Skeletal muscle satellite cell (primary cell): ENCODE measurements around the gene STK4.

Source experiments
- H3K27me3 ChIP-seq: 2 replicates; pipeline ENCODE4 v1.7.0; 2013; ENCODE audit warnings: low read length; ENCODE audit not compliant: control insufficient read depth, insufficient read depth
- H3K36me3 ChIP-seq: 2 replicates; pipeline ENCODE4 v1.7.0; 2013; ENCODE audit warnings: mild to moderate bottlenecking, control low read depth, low read length; ENCODE audit not compliant: insufficient read depth
- H3K4me1 ChIP-seq: 2 replicates; pipeline ENCODE4 v1.7.0; 2013; ENCODE audit warnings: low read length; ENCODE audit not compliant: control insufficient read depth, insufficient read depth
- H3K4me2 ChIP-seq: 2 replicates; pipeline ENCODE4 v1.7.0; 2013; ENCODE audit warnings: mild to moderate bottlenecking, low read length
- H3K4me3 ChIP-seq: 2 replicates; pipeline ENCODE4 v1.7.0; 2013; ENCODE audit warnings: low read length
- H3K9ac ChIP-seq: 2 replicates; pipeline ENCODE4 v1.7.0; 2013; ENCODE audit warnings: mild to moderate bottlenecking, low read depth, low read length, moderate library complexity
- H3K9me3 ChIP-seq: replicated peaks from 2 replicates; pipeline ENCODE4 v1.7.0; 2013; ENCODE audit warnings: mild to moderate bottlenecking, control low read depth, low read length

Gene STK4

DNA sequence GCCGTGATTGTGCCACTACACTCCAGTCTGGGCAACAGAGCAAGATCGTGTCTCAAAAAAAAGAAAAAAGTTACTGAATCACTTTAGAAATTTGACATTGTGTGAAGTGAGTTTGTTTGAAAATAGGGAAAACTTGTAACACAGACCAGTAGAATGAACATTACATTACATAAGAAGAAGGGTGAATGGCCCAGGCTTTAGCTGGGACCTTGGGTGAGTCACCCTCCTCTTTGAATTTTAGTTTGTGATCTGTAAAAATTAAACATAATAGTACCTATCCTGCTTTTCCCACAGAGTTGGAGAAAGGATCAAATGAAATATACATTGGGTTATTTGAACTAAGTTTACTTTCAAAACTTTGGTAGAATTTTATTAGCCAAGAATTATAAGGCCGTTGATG is 78.3 kb downstream of the STK4 start:
- Histone ChIP-seq H3K9me3 (no peaks in the 10 kb centered on the region), H3K27me3 (no peaks in the 10 kb centered on the region), H3K4me3 (no peak overlapping the region), H3K9ac (no peak overlapping the region), H3K4me1 (peaks cover 24% of the 10 kb centered on the region), H3K36me3 (no peaks in the 10 kb centered on the region), H3K4me2 (no peak overlapping the region)

DNA sequence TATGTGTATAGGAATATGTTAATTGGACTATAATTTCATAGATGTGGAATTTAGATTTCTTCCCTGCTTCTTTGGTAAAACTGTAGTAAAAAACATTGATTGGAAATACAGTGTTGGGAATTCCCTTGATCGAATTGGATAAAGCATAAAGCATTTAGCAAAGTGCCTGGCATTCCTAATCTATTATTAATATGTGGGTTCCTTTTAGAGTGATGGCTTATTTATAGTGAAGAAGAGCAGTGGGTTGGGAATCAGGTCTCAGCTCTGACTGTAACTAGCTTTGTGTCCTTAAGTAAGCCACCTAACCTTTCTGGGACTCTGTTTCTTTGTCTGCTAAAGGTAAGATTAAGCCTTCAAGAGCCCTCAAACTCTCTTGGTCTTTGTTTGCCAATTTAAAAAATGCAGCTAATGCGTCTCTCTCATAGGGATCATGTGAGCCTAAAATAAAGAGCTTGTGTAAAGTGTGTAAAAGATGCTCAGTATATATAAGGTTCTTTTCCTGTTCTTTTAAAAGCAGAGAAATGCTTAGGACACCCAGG is 81.3 kb downstream of the STK4 start:
- no peak overlapping the region for H3K4me3 ChIP-seq
- H3K27me3 ChIP-seq, result no peaks in the 10 kb centered on the region
- H3K9me3 ChIP-seq, result no peaks in the 10 kb centered on the region
- peaks cover 11% of the 10 kb centered on the region for H3K4me1 ChIP-seq
- H3K36me3 ChIP-seq, result no peaks in the 10 kb centered on the region
- no peak overlapping the region for H3K9ac ChIP-seq
- H3K4me2 ChIP-seq, result no peak overlapping the region

DNA sequence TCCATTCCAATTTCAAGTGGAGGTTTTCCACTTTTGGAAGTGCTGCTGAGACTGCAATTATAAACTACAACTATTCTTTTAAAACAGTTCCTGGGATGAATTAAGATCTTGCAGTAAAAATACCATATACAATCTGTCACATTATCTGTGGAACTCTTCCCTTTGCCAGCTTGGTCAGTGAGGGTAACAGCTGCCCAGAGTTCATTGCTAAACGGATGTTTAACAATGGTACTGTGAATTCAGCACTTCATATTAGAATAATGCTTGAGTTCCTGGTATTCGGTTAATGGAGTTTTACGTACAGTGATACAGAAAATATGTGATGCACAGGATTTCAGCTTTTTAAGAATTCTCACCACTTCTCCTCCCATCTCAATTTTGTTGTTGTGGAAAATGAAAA is 83.1 kb downstream of the STK4 start:
- peaks cover 8% of the 10 kb centered on the region for H3K4me1 ChIP-seq
- H3K9me3 ChIP-seq, result no peaks in the 10 kb centered on the region
- H3K27me3 ChIP-seq, result no peaks in the 10 kb centered on the region
- H3K36me3 ChIP-seq, result no peaks in the 10 kb centered on the region
- H3K4me2 ChIP-seq, result no peak overlapping the region
- H3K9ac ChIP-seq, result no peak overlapping the region
- H3K4me3 ChIP-seq, result no peak overlapping the region

DNA sequence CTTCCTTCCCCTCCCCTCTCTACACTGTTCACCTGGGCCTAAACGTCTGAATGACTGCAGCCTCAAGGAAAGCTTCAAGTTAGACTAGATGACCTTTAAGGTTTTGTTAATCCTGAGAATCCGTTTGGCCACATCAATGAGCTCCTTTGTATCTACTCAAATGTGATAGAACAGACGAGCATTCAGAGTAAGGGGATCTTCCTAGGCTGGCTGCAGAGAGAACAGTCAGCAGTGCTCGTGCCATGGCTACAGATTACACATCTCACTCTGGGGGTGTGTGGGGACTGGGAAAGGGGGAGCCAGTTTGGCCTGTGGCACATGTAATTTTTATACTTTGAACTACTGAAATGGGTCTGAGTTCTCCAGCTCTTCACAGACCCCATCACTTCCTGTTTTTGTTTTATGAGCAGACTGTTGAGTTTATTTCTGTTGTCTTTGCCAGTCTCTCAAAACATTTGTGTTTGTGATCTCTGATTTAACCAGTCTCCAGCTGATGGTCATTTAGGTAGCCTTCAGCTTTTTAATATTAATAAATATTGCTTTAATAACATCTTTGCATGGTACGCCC is 83.7 kb downstream of the STK4 start:
- no peak overlapping the region for H3K9ac ChIP-seq
- H3K4me2 ChIP-seq, result no peak overlapping the region
- H3K4me1 ChIP-seq, result peaks cover 9% of the 10 kb centered on the region
- H3K27me3 ChIP-seq, result no peaks in the 10 kb centered on the region
- H3K4me3 ChIP-seq, result no peak overlapping the region
- H3K9me3 ChIP-seq, result no peaks in the 10 kb centered on the region
- H3K36me3 ChIP-seq, result no peaks in the 10 kb centered on the region

DNA sequence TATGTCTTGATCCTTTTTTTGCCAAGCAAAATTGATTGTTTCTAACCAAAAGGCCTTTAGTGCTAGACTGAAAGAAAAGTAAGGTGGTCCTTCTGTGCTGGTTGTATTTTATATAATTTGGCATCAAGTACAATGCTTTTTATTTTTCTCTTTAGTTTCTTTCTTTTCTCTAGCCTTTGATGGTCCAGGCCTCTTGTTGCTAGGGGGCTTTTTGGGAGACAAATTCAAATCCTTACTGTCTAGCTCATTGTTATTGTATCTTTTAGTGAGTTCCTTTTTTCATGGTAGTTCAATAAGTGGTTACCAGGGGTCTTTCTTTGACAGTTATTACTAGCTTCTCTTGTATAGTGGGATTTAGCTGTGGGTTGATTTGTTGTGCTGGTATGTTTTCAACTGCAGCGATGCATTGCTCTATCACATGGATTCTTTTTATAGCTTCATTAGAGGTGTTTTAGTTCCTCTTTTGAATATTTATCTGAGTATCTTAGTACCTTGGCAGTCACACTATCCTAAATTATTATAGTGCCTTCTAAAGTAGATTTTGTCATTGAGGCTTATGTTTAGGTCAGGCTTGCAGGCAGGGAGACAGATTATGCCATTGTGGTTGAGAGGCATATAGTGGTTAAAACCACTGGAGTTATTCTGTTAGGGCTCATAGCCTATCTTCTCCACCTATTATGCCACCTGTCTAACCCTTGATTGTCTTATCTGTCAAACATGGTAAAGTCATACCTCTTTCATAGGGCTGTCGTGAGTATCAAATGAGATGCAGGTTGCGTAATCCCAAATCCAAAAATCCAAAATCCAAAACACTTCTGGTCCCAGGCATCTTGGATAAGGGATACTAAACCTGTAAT is 85.1 kb downstream of the STK4 start:
- H3K4me1 ChIP-seq, result peaks cover 15% of the 10 kb centered on the region

DNA sequence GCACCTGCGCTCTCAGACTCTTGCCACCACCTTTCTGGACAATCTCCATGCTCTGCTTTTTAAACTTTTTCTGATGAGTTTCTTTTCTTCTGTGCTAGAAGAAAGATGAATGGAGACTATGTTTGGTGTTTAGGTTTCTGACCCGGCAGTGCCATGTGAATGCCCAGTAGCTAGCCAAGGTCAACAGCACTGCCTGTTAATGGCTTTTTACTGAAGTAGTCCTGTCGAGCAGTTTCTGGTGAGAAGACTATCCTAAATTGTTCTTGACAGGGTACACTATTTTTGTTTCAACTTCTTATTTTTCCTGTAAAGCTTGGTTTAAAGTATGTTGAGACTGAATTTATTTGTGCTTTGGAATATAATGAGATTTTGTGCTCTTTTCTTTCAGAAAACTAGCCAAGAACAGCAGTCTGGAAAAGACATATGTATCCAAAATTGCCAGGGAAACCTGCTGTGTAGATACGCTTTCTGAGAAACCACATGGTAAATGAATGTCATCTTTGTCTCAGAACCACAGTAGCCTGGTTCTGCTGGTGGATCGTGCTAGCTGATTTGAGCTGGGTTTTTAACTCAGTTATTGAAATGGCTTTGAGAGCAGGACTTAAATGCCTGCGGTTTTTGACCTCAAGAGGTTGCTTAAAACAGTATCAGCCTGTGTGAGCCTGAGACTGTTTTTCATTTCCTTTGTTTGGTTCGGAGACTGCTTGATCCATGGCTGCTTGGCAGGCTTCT is 86.6 kb downstream of the STK4 start:
- no peaks in the 10 kb centered on the region for H3K9me3 ChIP-seq
- H3K4me3 ChIP-seq, result no peak overlapping the region
- H3K4me1 ChIP-seq, result peaks cover 15% of the 10 kb centered on the region
- H3K36me3 ChIP-seq, result peaks cover 4% of the 10 kb centered on the region
- H3K27me3 ChIP-seq, result no peaks in the 10 kb centered on the region
- H3K9ac ChIP-seq, result no peak overlapping the region
- no peak overlapping the region for H3K4me2 ChIP-seq

More for the DNA sequence above, 85.1 kb downstream of the STK4 start:
- Histone ChIP-seq H3K4me3 (no peak overlapping the region), H3K9ac (no peak overlapping the region), H3K27me3 (no peaks in the 10 kb centered on the region), H3K4me2 (no peak overlapping the region), H3K36me3 (no peaks in the 10 kb centered on the region), H3K9me3 (no peaks in the 10 kb centered on the region)

DNA sequence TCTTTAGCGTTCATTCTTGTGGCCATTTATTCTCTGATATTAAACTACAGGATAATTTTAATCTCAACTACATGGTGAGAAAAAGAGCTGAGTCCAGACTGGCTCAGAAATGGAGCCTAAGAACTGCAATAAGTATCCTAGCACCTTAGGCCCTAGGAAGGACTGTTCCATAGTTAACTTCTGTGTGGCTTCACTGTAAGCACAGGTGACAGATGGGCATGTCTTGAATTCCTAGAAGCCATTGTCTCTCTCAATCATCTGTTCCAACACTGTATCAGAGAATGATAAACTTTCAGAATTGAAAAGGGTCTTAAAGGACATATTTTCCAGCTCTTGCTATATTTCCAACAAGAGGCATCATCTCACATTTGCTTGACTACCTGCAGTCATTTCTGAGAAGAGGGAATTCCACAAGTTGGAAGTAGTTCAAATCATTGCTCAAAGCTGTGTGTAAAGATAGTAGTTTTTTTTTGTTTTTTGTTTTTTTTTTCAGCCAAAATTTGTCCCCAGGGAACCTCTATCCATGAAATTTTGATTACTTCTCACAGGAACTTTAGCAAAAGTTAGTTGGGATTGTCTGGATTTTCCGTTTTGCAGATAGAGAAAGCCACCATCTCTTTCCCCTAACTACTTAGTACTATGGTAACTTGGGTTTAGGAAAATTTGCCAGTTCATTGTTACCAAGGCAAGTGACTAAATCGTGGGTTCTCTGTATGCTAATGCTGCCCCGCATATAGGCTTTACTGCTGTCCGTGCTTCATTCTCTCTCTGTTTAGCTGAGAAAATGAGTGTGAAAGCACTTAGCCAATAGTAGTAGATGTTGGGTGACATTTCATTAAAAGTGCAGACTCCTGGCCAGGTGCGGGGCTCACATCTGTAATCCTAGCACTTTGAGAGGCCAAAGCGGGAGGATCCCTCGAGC is 87.4 kb downstream of the STK4 start:
- H3K4me2 ChIP-seq, result no peak overlapping the region
- H3K9ac ChIP-seq, result no peak overlapping the region
- H3K9me3 ChIP-seq, result no peaks in the 10 kb centered on the region
- no peak overlapping the region for H3K4me3 ChIP-seq
- H3K36me3 ChIP-seq, result peaks cover 4% of the 10 kb centered on the region
- peaks cover 15% of the 10 kb centered on the region for H3K4me1 ChIP-seq
- no peaks in the 10 kb centered on the region for H3K27me3 ChIP-seq

DNA sequence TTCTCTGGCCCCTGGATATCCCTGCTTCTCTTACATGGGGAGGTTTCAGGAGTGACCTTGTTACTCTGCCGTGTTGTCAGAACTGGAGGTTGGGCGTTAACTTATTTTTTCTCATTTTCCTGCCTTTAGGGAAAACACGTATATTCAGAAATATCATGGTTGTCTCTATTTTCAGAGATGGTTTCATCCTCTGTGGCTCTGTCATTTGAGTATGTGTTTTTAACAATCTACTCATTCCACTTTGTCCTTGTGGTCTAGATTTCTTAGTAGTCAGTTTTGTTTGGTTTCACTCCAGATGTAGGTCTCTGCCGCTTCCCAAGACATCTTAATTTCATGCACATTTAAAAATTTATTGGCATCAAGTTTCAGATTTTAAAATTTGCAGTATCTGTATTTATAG is 88.7 kb downstream of the STK4 start:
- peaks cover 22% of the 10 kb centered on the region for H3K4me1 ChIP-seq

DNA sequence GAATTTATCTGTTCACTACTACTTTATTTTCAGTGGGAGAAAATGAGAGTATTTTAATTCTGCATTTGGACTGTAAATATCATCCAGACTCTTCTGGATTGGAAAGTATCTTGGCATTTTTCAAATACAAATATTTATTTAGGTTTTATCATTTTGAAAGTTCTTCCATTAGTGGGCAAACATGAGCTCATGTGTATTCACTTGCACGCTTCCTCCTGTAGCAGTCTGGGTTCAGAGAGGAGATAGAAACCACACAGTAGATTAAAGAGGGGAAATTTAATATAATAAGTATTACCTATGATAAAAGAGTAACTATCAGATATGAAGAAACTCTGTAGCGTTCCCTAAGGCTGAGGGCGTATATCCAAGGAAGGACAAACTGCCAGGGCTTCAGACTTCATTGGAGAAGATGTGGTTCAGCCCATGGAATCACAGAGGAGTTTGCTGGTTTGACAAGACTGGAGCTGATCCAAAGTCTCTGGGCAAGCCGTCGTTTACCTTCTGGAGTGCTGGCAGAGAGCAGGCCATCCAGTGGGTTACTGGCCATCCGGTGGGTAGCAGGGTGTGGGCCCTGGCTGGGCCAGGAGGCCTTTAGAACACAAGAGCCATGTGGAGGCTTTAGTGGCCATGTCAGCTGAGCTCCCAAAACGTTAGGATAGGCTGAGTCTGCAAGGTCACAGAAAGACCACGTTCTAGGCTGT is 90.3 kb downstream of the STK4 start:
- Histone ChIP-seq H3K4me3 (no peak overlapping the region), H3K36me3 (peaks cover 4% of the 10 kb centered on the region), H3K4me2 (no peak overlapping the region), H3K27me3 (no peaks in the 10 kb centered on the region), H3K9ac (no peak overlapping the region), H3K9me3 (no peaks in the 10 kb centered on the region), H3K4me1 (peaks cover 34% of the 10 kb centered on the region)

More for the DNA sequence above, 88.7 kb downstream of the STK4 start:
- no peak overlapping the region for H3K9ac ChIP-seq
- no peaks in the 10 kb centered on the region for H3K9me3 ChIP-seq
- H3K27me3 ChIP-seq, result no peaks in the 10 kb centered on the region
- peak overlapping the region; percentile 15 for H3K4me2 ChIP-seq
- no peak overlapping the region for H3K4me3 ChIP-seq
- peaks cover 4% of the 10 kb centered on the region for H3K36me3 ChIP-seq

DNA sequence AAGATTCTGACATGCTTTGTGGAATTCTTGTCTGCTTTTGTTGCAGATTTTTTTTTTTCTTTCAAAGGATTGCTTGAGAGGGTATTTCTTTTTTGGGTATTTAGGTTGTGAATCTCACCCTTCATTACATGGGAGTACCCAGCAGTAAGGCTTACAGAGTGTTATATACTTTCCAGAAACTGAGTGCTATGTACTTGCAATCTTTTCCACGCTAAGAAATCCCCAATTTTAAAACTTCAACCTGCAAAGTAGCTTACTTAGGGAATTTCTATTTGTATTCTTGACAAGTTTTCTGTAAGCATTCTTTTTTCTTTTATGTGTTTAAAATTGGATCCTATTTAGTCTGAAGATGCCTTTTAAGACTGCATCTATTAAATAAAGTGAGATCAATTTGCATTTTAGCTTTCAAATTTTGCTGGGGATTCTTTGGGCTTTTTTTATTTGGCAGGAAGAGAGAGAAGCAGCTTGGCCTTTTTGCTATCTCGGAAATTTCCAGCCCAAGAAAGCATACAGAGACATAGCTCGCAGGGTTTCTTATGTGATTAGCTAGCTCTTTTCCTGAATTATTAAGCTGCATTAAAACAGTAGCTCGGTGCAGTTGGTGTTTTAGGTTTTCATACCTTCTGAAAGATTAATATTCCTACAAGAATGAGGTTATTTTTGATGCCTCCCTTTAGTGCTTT is 92.0 kb downstream of the STK4 start:
- H3K36me3 ChIP-seq, result peaks cover 4% of the 10 kb centered on the region
- H3K9ac ChIP-seq, result no peak overlapping the region
- no peaks in the 10 kb centered on the region for H3K9me3 ChIP-seq
- H3K27me3 ChIP-seq, result no peaks in the 10 kb centered on the region
- no peak overlapping the region for H3K4me2 ChIP-seq
- peaks cover 41% of the 10 kb centered on the region for H3K4me1 ChIP-seq
- H3K4me3 ChIP-seq, result no peak overlapping the region
